Measurements from ENCODE around the gene ACSS1. TPM values are rescaled to one million over a fixed set of nuclear protein-coding genes. Genes with fewer than 3 reads are reported as not detected.

Gene ACSS1
- total RNA-seq, 1 experiment from 2014 or later, result 0.51 TPM

- POLR2A ChIA-PET, result interaction anchor here (0.7 kb wide), 1 partner anchor 48 kb away, joined by 4 read pairs; no protein-coding TSS in a partner anchor
- CTCF ChIA-PET, result interaction anchor here (1.1 to 1.4 kb wide), 2 partner anchors 12 to 25 kb away, joined by 4 read pairs; no protein-coding TSS in a partner anchor
- H3K36me3 Mint-ChIP-seq (ENCODE audit: insufficient read depth, unreplicated experiment), result peaks cover 6% of the 10 kb centered on the region
- no TSS peak for BruUV-seq (replicated peaks)
- peaks cover 11% of the 10 kb centered on the region for H3K27me3 Mint-ChIP-seq (ENCODE audit: insufficient read depth, unreplicated experiment)
- no peak for DNase-seq (ENCODE audit: unreplicated experiment)
- intact Hi-C loops (cut with micrococcal nuclease), result no loop called here
- H3K4me1 Mint-ChIP-seq (ENCODE audit: insufficient read depth, unreplicated experiment), result peaks cover 1% of the 10 kb centered on the region
- H3K9me3 Mint-ChIP-seq (ENCODE audit: unreplicated experiment), result no peaks in the 10 kb centered on the region
- H3K27ac Mint-ChIP-seq (ENCODE audit: low read depth, unreplicated experiment), result no peak overlapping the region
- no peak overlapping the region for H3K4me3 Mint-ChIP-seq (ENCODE audit: unreplicated experiment)
- TF ChIP-seq, protein P1, sequence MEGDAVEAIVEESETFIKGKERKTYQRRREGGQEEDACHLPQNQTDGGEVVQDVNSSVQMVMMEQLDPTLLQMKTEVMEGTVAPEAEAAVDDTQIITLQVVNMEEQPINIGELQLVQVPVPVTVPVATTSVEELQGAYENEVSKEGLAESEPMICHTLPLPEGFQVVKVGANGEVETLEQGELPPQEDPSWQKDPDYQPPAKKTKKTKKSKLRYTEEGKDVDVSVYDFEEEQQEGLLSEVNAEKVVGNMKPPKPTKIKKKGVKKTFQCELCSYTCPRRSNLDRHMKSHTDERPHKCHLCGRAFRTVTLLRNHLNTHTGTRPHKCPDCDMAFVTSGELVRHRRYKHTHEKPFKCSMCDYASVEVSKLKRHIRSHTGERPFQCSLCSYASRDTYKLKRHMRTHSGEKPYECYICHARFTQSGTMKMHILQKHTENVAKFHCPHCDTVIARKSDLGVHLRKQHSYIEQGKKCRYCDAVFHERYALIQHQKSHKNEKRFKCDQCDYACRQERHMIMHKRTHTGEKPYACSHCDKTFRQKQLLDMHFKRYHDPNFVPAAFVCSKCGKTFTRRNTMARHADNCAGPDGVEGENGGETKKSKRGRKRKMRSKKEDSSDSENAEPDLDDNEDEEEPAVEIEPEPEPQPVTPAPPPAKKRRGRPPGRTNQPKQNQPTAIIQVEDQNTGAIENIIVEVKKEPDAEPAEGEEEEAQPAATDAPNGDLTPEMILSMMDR (IDR thresholded peaks at IDR 0.05; ENCODE audit: unreplicated experiment), result no peak
These were observed 46.1 kb downstream of the ACSS1 start for GRCh38 chr20:25011831-25012241.

DNA sequence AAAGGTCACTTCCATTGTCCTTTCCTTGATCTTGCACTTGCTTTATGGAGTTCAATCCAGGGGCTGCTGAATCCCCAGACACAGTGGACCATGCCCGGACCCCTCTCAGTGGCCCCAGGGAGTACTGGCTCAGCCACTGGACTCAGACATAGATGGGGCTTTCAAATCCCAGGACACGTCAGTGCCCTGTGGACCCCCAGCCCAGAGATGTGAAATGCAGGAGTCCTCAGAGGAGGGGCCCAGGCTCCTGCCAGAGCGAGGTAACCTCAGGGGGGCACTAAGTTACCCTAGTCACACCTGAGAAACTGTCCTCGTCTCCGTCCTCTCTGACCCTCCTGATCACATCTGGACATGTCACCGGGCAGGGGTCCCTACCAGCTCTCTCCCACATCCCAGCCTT, 46.7 kb downstream of the ACSS1 start:
- H3K36me3 Mint-ChIP-seq (ENCODE audit: insufficient read depth, unreplicated experiment), result peaks cover 6% of the 10 kb centered on the region
- H3K4me1 Mint-ChIP-seq (ENCODE audit: insufficient read depth, unreplicated experiment), result no peaks in the 10 kb centered on the region
- ChIA-PET CTCF (interaction anchor here (0.5 to 3.1 kb wide), 3 partner anchors 17 to 242 kb away, joined by 3 to 12 read pairs (median 6); no protein-coding TSS in a partner anchor), POLR2A (interaction anchor here (1.3 kb wide), 1 partner anchor 11 kb away, joined by 3 read pairs; no protein-coding TSS in a partner anchor)
- no peak overlapping the region for H3K27ac Mint-ChIP-seq (ENCODE audit: low read depth, unreplicated experiment)
- peaks cover 11% of the 10 kb centered on the region for H3K27me3 Mint-ChIP-seq (ENCODE audit: insufficient read depth, unreplicated experiment)
- TF ChIP-seq, protein P1 (IDR thresholded peaks at IDR 0.05; ENCODE audit: unreplicated experiment), result no peak
- intact Hi-C loops (cut with micrococcal nuclease), result no loop called here
- H3K4me3 Mint-ChIP-seq (ENCODE audit: unreplicated experiment), result no peak overlapping the region
- BruUV-seq (replicated peaks), result no TSS peak
- no peaks in the 10 kb centered on the region for H3K9me3 Mint-ChIP-seq (ENCODE audit: unreplicated experiment)
- DNase-seq (ENCODE audit: unreplicated experiment), result no peak

- POLR2A ChIA-PET, result interaction anchor here (0.7 to 3.0 kb wide), 8 partner anchors 9 to 52 kb away, joined by 3 to 10 read pairs (median 4); partner anchors contain the start of gene APMAP
- CTCF ChIA-PET, result interaction anchor here (0.6 to 3.5 kb wide), 9 partner anchors 7 to 1906 kb away, joined by 3 to 19 read pairs (median 4); no protein-coding TSS in a partner anchor
- H3K27me3 Mint-ChIP-seq (ENCODE audit: insufficient read depth, unreplicated experiment), result peaks cover 11% of the 10 kb centered on the region
- BruUV-seq (replicated peaks), result no TSS peak
- no peak overlapping the region for H3K4me3 Mint-ChIP-seq (ENCODE audit: unreplicated experiment)
- no peak for DNase-seq (ENCODE audit: unreplicated experiment)
- TF ChIP-seq, protein P1 (IDR thresholded peaks at IDR 0.05; ENCODE audit: unreplicated experiment), result no peak
- H3K36me3 Mint-ChIP-seq (ENCODE audit: insufficient read depth, unreplicated experiment), result peaks cover 6% of the 10 kb centered on the region
- no peaks in the 10 kb centered on the region for H3K9me3 Mint-ChIP-seq (ENCODE audit: unreplicated experiment)
- no peak overlapping the region for H3K27ac Mint-ChIP-seq (ENCODE audit: low read depth, unreplicated experiment)
- no peaks in the 10 kb centered on the region for H3K4me1 Mint-ChIP-seq (ENCODE audit: insufficient read depth, unreplicated experiment)
- intact Hi-C loops (cut with micrococcal nuclease), result no loop called here
These were observed 48.5 kb downstream of the ACSS1 start for GRCh38 chr20:25009218-25010145.

All from MCF 10A (cell line).